SJSA1 (cell line): ENCODE results near the gene SLC6A19. TPM values are rescaled to one million over a fixed set of nuclear protein-coding genes. Genes with fewer than 3 reads are reported as not detected.

Source experiments
- DNase-seq, 2 experiments: peaks; one replicate each; pipeline ENCODE4 v3.0.0-alpha.2; 2015 to 2020; ENCODE audit warnings: low spot score in 2 of 2, low read depth in 1 of 2
- H3K27ac ChIP-seq: fragments of 250-450 bp; sonication (Bioruptor Pico); 2 replicates; pipeline ENCODE4 v1.5.1; 2020; ENCODE audit warnings: mild to moderate bottlenecking, moderate library complexity
- H3K27me3 ChIP-seq: fragments of 250-450 bp; sonication (Bioruptor Pico); replicated peaks from 2 replicates; pipeline ENCODE4 v1.5.1; 2020; ENCODE audit warnings: mild to moderate bottlenecking, moderate library complexity
- H3K36me3 ChIP-seq: fragments of 250-450 bp; sonication (Bioruptor Pico); 2 replicates; pipeline ENCODE4 v1.5.1; 2020; ENCODE audit warnings: mild to moderate bottlenecking
- H3K4me1 ChIP-seq: fragments of 250-450 bp; sonication (Bioruptor Pico); replicated peaks from 2 replicates; pipeline ENCODE4 v1.6.1; 2021; ENCODE audit warnings: mild to moderate bottlenecking
- H3K4me3 ChIP-seq: fragments of 250-450 bp; sonication (Bioruptor Pico); 2 replicates; pipeline ENCODE4 v1.5.1; 2020; ENCODE audit warnings: mild to moderate bottlenecking
- H3K9me3 ChIP-seq: fragments of 250-450 bp; sonication (Bioruptor Pico); replicated peaks from 2 replicates; pipeline ENCODE4 v1.5.1; 2020; ENCODE audit warnings: mild to moderate bottlenecking
- total RNA-seq: library from RNA; depleted of rRNA; stranded (reverse); fragments of >200 nt; shearing (Covaris generic); gene quantifications from 2 replicates; pipeline ENCODE4 v1.2.3, GENCODE V29; 2014

Gene SLC6A19
- total RNA-seq, 1 experiment from 2014 or later = 0.03 TPM

DNA sequence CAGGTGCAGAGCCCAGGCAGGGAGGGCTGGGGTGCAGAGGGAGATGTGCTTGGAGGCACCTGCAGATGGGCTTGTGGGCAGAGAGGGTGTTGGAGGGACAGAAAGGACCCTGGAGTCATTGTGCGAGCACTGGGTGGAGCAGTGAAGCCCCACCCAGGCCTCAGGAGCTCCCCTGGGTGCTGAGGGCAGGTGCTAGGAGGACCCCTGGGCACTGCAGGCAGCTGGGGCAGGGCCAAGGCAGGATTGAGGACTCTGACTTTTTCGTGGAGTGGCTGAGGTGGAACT lies 13.5 kb downstream of the SLC6A19 start:
- H3K36me3 ChIP-seq = no peaks in the 10 kb centered on the region
- H3K9me3 ChIP-seq = peaks cover 10% of the 10 kb centered on the region
- H3K4me3 ChIP-seq = no peak overlapping the region
- H3K4me1 ChIP-seq = no peaks in the 10 kb centered on the region
- no peak overlapping the region for H3K27ac ChIP-seq
- H3K27me3 ChIP-seq = peaks cover 28% of the 10 kb centered on the region
- no peak for DNase-seq

DNA sequence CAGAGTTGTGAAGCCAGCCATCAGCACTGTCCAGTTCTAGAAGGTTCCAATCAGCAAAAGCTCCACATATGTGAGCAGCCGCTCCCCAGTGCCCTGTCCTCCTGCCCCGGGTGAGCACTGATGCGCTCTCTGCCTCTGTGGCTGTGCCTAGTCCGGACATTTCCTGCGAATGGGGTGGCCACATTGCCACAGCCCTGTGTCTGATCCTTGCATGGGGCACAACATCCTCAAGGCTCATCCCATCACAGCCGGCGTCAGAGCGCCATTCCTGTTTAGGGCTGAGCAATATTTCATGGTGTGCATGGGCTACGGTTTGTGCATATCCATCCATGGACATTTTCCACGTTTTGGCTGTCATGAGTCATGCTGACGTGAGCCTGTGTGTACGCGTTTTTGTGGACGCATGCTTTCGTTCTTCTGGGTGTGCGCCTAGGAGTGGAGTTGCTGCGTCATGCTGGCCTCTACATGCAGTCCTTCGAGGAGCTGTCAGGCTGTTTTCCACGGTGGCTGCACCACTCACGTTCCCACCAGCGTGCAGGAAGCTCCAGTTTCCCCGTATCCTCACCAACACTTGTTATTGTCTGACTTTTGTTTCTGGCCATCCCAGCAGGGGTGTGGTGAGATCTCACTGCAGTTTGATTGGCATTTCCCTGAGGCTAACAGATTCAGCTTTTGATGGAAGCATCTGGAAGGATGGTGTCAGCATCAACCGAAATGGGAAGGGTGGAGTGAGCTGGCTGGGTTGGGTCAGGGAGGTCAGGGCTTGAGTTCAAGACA lies 14.1 kb downstream of the SLC6A19 start:
- Histone ChIP-seq H3K9me3 (peaks cover 10% of the 10 kb centered on the region), H3K27me3 (peaks cover 32% of the 10 kb centered on the region)

DNA sequence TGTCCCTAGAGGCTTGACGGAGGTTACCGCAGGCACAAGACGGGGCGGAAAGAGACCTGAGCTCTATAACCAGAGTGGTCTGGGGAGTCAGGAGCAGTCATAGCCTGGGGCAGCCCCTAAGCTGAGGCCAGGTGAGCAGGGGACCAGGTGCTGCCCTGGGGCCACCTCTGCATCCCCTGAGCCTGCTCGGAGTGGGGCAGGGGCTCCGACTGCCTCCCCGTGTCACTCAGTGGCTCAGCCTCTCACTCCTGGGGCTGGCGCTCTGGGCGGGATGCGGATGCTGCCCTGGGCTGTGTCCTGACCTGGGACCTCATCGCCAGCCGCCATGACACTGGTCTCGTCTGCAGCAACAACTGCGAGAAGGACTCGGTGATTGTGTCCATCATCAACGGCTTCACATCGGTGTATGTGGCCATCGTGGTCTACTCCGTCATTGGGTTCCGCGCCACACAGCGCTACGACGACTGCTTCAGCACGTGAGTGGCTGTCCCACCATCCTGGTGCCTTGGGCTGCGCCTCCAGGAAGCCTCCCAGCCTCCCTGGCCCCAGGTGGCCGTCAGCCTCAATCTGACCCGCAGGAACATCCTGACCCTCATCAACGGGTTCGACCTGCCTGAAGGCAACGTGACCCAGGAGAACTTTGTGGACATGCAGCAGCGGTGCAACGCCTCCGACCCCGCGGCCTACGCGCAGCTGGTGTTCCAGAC lies 15.0 kb downstream of the SLC6A19 start:
- H3K4me1 ChIP-seq = no peaks in the 10 kb centered on the region
- peaks cover 10% of the 10 kb centered on the region for H3K9me3 ChIP-seq
- H3K4me3 ChIP-seq = no peak overlapping the region
- no peak overlapping the region for H3K27ac ChIP-seq
- H3K36me3 ChIP-seq = no peaks in the 10 kb centered on the region
- H3K27me3 ChIP-seq = peaks cover 39% of the 10 kb centered on the region
- no peak for DNase-seq

More for the DNA sequence above, 14.1 kb downstream of the SLC6A19 start:
- no peaks in the 10 kb centered on the region for H3K36me3 ChIP-seq
- no peak for DNase-seq
- no peaks in the 10 kb centered on the region for H3K4me1 ChIP-seq
- H3K27ac ChIP-seq = no peak overlapping the region
- no peak overlapping the region for H3K4me3 ChIP-seq

DNA sequence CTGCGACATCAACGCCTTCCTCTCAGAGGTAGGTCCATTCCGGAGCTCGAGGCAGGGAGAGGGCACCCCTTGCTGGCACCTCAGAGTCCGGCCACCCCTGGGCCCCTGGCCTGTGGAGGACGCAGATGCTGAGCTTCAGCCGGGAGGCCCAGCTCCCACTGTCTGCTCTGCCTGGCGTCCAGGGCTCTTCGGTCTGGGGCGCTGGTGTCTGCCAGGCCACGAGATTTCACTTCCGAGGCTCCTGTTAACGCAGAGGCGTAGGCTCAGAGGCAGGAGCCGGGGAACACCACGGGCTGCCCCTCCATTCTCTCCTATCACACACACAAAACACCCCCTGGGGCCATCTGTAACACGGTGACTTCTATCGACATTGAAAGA lies 15.5 kb downstream of the SLC6A19 start:
- Histone ChIP-seq H3K9me3 (peaks cover 11% of the 10 kb centered on the region), H3K27ac (no peak overlapping the region), H3K4me3 (no peak overlapping the region), H3K27me3 (peaks cover 41% of the 10 kb centered on the region), H3K36me3 (no peaks in the 10 kb centered on the region), H3K4me1 (no peaks in the 10 kb centered on the region)
- DNase-seq = no peak

DNA sequence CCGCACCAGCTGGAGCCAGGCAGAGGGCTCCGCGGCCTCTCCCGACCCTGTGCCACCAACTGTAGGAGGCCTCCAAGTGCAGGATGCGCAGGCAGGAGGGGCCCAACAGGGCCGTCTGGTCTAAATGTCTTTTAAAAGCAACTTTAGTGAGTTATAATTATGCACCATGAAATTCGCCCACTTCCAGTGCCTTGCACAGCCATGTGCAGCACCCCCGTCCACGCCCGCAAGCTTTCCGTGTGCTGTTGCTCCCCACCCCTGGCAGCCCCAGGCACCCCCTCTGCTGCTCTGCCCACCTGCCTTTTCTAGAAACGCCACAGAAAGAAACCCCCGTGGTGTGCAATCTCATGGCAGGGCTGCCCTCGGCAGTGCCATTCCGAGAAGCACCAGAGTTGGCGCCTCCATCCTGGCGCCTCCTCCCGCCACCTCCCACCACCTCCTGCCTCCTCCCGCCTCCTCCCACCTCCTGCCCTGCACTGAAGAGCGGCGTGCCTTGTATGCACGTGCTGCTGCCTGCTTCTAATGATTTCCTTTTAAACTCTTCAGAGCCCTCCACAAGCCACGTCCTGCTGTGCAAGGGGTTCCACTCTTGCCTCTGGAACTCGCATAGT lies 16.3 kb downstream of the SLC6A19 start:
- no peak overlapping the region for H3K4me3 ChIP-seq
- H3K4me1 ChIP-seq = 0 out of 2 replicates have a peak, but pooled peaks cover 4% of the 10 kb centered on the region
- H3K36me3 ChIP-seq = no peaks in the 10 kb centered on the region
- H3K27me3 ChIP-seq = peaks cover 49% of the 10 kb centered on the region
- DNase-seq = no peak
- H3K27ac ChIP-seq = no peak overlapping the region
- H3K9me3 ChIP-seq = peaks cover 17% of the 10 kb centered on the region

DNA sequence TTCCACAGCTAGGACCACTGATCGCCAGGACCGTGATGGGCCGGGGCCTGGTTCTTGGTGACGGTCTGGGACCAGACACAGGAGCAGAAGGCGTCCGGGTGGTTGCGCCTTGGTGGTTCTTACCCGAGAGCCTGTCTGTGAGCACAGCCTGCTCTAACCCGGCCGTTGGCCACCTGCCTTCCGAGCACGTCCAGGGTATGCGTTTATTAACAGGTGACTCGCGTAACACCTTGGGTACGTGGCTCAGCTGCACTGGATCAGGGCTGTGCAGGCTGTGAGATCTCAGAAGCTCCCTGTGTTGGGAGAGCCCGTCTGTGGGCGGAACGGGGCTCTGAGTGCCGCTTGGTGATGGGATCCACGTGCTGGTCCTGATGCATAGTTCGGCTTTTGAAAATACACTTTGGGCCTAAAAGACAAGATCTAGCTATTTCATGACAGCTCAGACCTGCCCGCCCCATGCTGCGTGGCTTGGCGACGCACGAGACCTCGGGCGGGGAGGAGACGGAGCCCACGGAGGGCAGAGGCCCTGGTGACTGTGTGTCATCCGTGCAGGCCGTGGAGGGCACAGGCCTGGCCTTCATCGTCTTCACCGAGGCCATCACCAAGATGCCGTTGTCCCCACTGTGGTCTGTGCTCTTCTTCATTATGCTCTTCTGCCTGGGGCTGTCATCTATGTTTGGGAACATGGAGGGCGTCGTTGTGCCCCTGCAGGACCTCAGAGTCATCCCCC lies 17.1 kb downstream of the SLC6A19 start:
- peaks cover 17% of the 10 kb centered on the region for H3K9me3 ChIP-seq
- no peak overlapping the region for H3K27ac ChIP-seq
- DNase-seq = no peak
- H3K36me3 ChIP-seq = no peaks in the 10 kb centered on the region
- H3K4me3 ChIP-seq = no peak overlapping the region
- H3K27me3 ChIP-seq = peaks cover 55% of the 10 kb centered on the region
- H3K4me1 ChIP-seq = 0 out of 2 replicates have a peak, but pooled peaks cover 4% of the 10 kb centered on the region

DNA sequence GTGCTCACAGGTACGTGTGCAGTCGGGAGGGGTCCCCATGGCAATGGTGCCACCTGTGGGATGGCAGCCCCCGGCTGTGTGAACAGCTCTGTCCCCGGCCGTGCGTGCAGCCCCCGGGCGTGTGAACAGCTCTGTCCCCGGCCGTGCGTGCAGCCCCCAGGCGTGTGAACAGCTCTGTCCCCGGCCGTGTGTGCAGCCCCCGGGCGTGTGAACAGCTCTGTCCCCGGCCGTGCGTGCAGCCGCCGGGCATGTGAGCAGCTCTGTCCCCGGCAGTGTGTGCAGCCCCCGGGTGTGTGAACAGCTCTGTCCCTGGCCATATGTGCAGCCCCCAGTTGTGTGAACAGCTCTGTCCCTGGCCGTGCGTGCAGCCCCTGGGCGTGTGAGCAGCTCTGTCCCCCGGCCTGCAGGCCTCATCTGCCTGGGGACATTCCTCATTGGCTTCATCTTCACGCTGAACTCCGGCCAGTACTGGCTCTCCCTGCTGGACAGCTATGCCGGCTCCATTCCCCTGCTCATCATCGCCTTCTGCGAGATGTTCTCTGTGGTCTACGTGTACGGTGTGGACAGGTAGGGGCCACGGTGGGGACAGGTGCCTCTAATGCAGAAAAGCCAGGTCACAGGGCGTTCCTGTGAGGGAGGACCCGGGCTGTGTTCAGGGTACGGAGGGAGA lies 17.8 kb downstream of the SLC6A19 start:
- H3K36me3 ChIP-seq = no peaks in the 10 kb centered on the region
- H3K9me3 ChIP-seq = peaks cover 17% of the 10 kb centered on the region
- H3K27me3 ChIP-seq = peaks cover 61% of the 10 kb centered on the region
- H3K4me3 ChIP-seq = no peak overlapping the region
- H3K27ac ChIP-seq = no peak overlapping the region
- DNase-seq = no peak
- 0 out of 2 replicates have a peak, but pooled peaks cover 4% of the 10 kb centered on the region for H3K4me1 ChIP-seq

DNA sequence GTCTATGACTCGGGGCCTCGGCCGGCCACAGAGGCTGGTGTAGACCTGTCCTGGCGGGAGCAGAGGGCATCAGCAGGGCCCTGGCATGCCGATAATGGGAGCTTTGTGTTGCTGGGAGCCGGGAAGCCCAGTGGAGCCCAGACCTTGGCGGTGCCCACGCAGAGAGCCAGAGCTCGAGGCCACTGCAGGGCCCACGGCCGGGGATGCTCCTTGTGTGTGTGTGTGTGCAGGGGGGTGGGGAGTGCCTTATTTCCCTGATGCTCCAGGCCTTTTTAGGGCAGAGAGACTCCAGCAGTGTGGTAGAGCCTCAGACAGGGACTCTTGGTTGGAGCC lies 18.3 kb downstream of the SLC6A19 start:
- Histone ChIP-seq H3K36me3 (no peaks in the 10 kb centered on the region), H3K27ac (no peak overlapping the region), H3K4me3 (no peak overlapping the region), H3K27me3 (peaks cover 66% of the 10 kb centered on the region), H3K9me3 (peaks cover 17% of the 10 kb centered on the region), H3K4me1 (0 out of 2 replicates have a peak, but pooled peaks cover 4% of the 10 kb centered on the region)
- no peak for DNase-seq

DNA sequence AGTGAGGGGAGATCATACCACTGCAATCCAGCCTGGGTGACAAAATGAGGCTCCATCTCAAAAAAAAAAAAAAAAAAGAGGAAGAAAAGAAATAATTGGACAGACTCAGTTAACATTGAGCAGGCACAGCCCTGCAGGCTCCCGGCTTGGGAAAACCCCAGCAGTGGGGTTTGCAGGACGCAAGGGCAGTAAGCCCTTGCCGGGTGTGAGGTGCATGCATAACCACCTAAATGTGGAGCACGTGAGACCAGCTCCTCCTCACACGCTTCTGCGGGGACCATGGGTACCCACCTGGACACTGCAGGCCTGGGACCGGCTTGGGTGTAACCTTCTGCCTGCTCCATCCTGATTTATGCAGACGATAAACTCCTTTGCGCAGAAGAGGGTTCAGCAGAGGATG lies 19.0 kb downstream of the SLC6A19 start:
- no peak for DNase-seq
- Histone ChIP-seq H3K27ac (no peak overlapping the region), H3K4me3 (no peak overlapping the region), H3K36me3 (no peaks in the 10 kb centered on the region), H3K4me1 (0 out of 2 replicates have a peak, but pooled peaks cover 4% of the 10 kb centered on the region), H3K9me3 (peaks cover 16% of the 10 kb centered on the region), H3K27me3 (peaks cover 72% of the 10 kb centered on the region)

DNA sequence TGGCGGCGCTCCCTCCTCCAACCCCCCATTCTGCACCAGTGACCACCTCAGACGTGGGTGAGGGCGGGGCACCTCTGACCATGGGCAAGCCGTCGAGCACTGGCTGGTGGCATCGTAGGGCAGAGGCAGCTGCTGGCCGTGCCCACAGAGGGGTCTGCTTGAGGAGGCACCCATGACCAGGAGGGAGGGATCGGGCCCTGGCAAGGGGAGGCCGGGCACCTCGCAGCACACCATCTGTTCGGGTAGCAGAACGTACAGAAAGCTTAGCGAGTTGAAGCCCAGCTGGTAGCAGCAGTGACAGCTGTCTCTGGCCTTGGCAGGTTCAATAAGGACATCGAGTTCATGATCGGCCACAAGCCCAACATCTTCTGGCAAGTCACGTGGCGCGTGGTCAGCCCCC lies 19.4 kb downstream of the SLC6A19 start:
- H3K9me3 ChIP-seq = peaks cover 12% of the 10 kb centered on the region
- DNase-seq = no peak

DNA sequence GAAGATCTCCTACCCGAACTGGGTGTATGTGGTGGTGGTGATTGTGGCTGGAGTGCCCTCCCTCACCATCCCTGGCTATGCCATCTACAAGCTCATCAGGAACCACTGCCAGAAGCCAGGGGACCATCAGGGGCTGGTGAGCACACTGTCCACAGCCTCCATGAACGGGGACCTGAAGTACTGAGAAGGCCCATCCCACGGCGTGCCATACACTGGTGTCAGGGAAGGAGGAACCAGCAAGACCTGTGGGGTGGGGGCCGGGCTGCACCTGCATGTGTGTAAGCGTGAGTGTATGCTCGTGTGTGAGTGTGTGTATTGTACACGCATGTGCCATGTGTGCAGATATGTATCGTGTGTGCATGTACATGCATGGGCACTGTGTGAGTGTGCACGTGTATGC lies 20.3 kb downstream of the SLC6A19 start:
- Histone ChIP-seq H3K4me3 (no peak overlapping the region), H3K27ac (no peak overlapping the region), H3K27me3 (peaks cover 80% of the 10 kb centered on the region), H3K9me3 (peaks cover 12% of the 10 kb centered on the region), H3K4me1 (0 out of 2 replicates have a peak, but pooled peaks cover 4% of the 10 kb centered on the region), H3K36me3 (no peaks in the 10 kb centered on the region)
- no peak for DNase-seq

More for the DNA sequence above, 19.4 kb downstream of the SLC6A19 start:
- Histone ChIP-seq H3K36me3 (no peaks in the 10 kb centered on the region), H3K27ac (no peak overlapping the region), H3K4me3 (no peak overlapping the region), H3K4me1 (0 out of 2 replicates have a peak, but pooled peaks cover 4% of the 10 kb centered on the region), H3K27me3 (peaks cover 77% of the 10 kb centered on the region)

DNA sequence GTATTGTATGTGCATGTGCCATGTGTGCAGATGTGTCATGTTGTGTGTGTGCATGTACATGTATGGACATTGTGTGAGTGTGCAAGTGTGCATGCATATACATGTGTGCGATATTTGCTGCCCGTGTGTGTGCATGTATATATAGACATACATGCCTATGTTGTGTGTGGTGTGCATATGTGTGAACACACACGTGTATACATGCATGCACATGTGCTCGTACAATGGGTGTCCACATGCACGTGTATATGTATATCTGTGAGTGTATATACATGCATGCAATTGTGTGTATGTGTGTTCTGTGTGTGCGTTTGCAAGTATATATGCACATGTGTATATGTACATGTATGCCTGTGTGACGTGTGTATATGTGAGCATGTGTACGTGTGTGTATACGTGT lies 20.8 kb downstream of the SLC6A19 start:
- H3K27ac ChIP-seq = no peak overlapping the region
- H3K27me3 ChIP-seq = peaks cover 76% of the 10 kb centered on the region
- H3K4me3 ChIP-seq = no peak overlapping the region
- H3K4me1 ChIP-seq = 0 out of 2 replicates have a peak, but pooled peaks cover 4% of the 10 kb centered on the region
- no peak for DNase-seq
- peaks cover 12% of the 10 kb centered on the region for H3K9me3 ChIP-seq
- H3K36me3 ChIP-seq = no peaks in the 10 kb centered on the region

DNA sequence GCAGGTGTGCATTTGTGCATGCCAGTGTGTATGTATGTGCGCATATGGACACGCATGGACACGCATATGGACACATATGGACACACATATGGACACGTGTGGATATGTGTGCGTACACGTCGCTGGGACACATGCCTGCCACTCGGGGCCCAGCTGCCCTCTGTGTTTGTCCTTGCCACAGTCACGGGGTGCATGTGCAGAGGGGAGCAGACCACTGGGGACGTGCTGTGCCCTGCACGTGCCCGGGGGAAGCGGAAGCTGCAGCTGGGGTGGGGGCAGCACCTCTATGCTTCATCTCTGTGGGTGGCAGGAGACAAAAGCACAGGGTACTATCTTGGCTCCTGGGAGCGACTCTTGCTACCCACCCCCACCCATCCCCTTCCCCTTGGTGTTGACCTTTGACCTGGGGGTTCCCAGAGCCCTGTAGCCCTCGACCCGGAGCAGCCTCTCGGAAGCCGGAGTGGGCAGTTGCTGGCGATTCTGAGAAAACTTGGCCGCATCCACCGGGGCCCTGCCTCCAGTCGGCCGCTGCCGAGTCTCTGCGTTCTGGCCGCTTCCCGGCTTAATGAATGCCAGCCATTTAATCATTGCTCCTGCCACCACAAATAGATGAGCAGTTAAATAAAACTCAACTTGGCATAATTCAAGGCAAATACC lies 21.4 kb downstream of the SLC6A19 start:
- H3K27ac ChIP-seq = no peak overlapping the region
- peaks cover 12% of the 10 kb centered on the region for H3K9me3 ChIP-seq
- H3K4me1 ChIP-seq = 0 out of 2 replicates have a peak, but pooled peaks cover 4% of the 10 kb centered on the region
- H3K36me3 ChIP-seq = no peaks in the 10 kb centered on the region
- peaks cover 77% of the 10 kb centered on the region for H3K27me3 ChIP-seq
- H3K4me3 ChIP-seq = no peak overlapping the region
- no peak for DNase-seq
